ENCODE data around the gene TPST1.

Gene TPST1

DNA sequence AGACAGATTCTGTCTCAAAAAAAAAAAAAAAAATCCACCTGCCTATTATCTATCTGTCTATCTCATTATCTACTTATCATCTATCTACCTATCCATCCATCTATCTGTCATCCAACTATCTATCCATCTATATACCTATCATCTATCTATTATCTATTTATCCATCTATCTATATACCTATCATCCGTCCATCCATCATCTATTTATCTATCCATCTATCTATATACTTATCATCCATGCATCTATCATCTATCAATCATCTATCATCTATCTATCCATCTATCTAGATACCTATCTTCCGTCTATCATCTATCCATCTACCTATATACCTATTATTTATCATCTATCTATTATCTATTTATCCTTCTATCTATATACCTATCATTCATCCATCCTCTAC, 16.5 kb upstream of the TPST1 start:
- in situ Hi-C loops (cut with MboI; ENCODE audit: low pct_unique_long_range_greater_than_20kb, low sequenced_read_pairs, unreplicated experiment): no loop called here
- TF ChIP-seq, protein P1, sequence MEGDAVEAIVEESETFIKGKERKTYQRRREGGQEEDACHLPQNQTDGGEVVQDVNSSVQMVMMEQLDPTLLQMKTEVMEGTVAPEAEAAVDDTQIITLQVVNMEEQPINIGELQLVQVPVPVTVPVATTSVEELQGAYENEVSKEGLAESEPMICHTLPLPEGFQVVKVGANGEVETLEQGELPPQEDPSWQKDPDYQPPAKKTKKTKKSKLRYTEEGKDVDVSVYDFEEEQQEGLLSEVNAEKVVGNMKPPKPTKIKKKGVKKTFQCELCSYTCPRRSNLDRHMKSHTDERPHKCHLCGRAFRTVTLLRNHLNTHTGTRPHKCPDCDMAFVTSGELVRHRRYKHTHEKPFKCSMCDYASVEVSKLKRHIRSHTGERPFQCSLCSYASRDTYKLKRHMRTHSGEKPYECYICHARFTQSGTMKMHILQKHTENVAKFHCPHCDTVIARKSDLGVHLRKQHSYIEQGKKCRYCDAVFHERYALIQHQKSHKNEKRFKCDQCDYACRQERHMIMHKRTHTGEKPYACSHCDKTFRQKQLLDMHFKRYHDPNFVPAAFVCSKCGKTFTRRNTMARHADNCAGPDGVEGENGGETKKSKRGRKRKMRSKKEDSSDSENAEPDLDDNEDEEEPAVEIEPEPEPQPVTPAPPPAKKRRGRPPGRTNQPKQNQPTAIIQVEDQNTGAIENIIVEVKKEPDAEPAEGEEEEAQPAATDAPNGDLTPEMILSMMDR (IDR thresholded peaks at IDR 0.05; ENCODE audit: extremely low read depth, insufficient read depth, missing control alignments): no peak
- DNase-seq (ENCODE audit: low spot score): no peak

DNA sequence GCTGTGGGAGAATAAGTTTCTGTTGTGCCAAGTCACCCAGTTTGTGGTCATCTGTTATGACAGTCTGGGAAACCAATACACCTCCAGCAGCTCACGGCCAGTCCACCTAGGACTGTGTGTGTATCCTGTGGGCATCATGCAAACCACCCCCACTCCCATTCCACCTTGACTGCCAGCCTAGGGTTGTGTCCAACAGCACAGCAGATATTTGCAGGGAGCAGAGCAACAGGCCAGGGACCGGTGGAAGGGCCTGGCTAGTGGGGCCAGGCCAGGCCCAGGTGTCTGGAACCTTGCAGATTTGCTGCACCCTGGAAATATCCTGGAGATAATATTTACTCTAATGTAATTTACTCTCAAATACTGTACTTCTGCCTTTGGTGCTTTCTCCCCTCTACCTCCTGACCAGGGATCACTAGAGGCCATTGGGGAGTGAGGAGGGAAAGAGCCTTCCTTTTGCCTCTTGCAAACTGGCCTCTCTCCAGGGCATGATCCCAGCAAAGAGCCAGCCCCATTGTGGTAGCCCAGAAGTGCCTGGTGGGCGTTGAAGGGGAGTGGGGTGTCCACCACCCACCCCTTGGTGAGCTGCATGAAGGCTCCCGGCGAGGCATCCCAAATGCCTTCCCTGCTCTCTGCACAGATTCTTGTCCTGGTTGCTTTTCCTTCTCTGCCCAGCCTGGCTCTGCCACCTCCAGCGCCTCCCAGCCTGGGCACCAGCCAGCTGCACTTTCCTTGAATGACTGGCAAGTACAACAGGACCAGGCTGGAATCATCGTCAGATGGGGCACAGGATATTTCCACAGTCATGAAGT, 15.2 kb upstream of the TPST1 start:
- TF ChIP-seq, protein P1 (IDR thresholded peaks at IDR 0.05; ENCODE audit: extremely low read depth, insufficient read depth, missing control alignments): no peak
- in situ Hi-C loops (cut with MboI; ENCODE audit: low pct_unique_long_range_greater_than_20kb, low sequenced_read_pairs, unreplicated experiment): no loop called here
- DNase-seq (ENCODE audit: low spot score): no peak

DNA sequence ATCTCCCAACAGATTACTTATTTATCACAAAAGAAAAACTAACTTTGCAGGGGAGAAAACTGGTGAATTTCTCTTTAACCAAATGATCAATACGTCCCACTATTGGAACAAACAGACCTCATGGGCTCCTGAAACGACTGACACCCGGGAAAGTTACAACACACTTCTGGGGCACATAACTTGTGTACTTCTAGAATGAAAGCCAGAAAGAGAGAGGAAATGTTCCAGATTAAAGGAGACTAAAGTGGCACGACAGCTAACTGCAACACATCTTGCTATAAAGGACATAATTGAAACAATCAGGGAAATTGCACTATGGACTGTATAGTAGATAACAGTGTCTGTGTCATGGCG, 14.7 kb upstream of the TPST1 start:
- in situ Hi-C loops (cut with MboI; ENCODE audit: low pct_unique_long_range_greater_than_20kb, low sequenced_read_pairs, unreplicated experiment): no loop called here
- no peak for DNase-seq (ENCODE audit: low spot score)
- TF ChIP-seq, protein P1 (IDR thresholded peaks at IDR 0.05; ENCODE audit: extremely low read depth, insufficient read depth, missing control alignments): no peak

DNA sequence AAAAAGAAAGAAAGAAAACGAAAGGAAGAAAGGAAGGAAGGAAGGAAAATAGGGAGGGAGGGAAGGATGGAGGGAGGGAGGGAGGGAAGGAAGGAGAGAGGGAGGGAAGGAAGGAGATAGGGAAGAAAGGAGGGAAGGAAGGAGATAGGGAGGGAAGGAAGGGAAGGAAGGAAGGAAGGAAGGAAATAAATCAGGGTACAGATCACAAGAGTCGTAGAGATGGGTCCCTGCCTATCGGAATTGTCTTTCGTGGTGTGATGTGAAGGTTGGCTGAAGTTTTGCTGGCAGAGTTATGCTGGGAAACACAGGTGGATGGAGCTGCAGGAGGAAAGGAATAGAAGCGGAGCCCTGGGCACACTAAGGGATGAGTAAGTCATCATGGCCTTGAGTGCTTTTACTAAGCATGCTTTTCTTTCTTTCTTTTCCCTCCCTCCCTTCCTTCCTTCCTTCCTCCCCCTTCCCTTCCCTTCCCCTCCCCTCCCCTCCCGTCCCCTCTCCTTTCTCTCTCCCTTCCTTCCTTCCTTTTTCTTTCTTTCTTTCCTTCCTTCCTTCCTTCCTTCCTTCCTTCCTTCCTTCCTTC, 11.9 kb upstream of the TPST1 start:
- TF ChIP-seq, protein P1 (IDR thresholded peaks at IDR 0.05; ENCODE audit: extremely low read depth, insufficient read depth, missing control alignments): no peak

DNA sequence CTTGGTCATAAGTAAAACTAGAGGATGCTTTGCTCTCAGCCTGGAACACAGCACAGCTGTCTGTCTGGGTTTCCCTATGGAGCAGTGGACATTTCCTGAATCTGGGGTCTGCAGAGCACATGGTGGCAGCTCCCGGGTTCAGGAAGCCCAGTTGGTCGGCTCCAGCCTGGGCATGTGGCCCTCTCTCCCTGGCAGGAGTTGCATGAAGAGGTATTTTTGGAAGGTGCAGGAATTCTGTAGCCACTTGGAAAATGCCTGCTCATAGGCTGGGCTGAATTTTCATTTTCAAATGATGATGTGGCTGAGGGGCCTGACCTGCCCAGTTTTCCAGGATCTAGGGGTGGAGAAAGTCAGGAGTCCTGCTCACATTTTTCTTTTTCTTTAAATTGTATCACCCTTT, 6.7 kb upstream of the TPST1 start:
- no peak for DNase-seq (ENCODE audit: low spot score)
- in situ Hi-C loops (cut with MboI; ENCODE audit: low pct_unique_long_range_greater_than_20kb, low sequenced_read_pairs, unreplicated experiment): no loop called here
- TF ChIP-seq, protein P1 (IDR thresholded peaks at IDR 0.05; ENCODE audit: extremely low read depth, insufficient read depth, missing control alignments): no peak

More for the DNA sequence above, 11.9 kb upstream of the TPST1 start:
- in situ Hi-C loops (cut with MboI; ENCODE audit: low pct_unique_long_range_greater_than_20kb, low sequenced_read_pairs, unreplicated experiment): no loop called here
- DNase-seq (ENCODE audit: low spot score): no peak

DNA sequence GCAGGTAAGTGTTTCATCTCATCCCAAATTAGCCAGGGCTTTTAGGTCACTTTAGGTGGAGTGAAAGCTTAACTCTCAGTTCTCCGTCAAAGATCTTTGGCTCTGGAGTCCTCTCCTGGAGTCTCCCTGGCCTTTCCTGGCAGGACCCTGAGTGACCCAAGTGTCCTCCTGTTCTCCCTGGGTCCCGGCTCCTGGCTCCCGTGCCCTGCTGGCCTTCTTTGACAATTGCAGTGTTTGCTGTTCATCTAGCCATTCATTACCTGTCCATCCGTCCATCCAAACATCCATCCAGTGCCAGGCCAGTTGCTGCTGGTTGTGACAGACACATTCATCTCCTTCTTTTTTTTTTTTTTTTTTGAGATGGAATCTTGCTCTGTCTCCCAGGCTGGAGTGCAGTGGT, 6.2 kb upstream of the TPST1 start:
- in situ Hi-C loops (cut with MboI; ENCODE audit: low pct_unique_long_range_greater_than_20kb, low sequenced_read_pairs, unreplicated experiment): no loop called here
- TF ChIP-seq, protein P1 (IDR thresholded peaks at IDR 0.05; ENCODE audit: extremely low read depth, insufficient read depth, missing control alignments): no peak
- no peak for DNase-seq (ENCODE audit: low spot score)

Measured in GM13977 (cell line).